Testis (tissue), 2 donors: ENCODE measurements around the gene ALDH16A1.

Experiments
- CTCF ChIP-seq, 3 experiments: fragments of 450-650 bp in 2 of 3; fragments of 200-600 bp in 1 of 3; sonication (generic) in 1 of 3; IDR thresholded peaks; one replicate each; pipeline ENCODE4 v1.5.1; 2016 to 2019; ENCODE audit warnings: antibody characterized with exemption in 3 of 3, mild to moderate bottlenecking in 2 of 3, moderate library complexity in 1 of 3
- POLR2A ChIP-seq: fragments of 450-650 bp; IDR thresholded peaks from one replicate; pipeline ENCODE4 v1.6.1; 2017; ENCODE audit warnings: antibody characterized with exemption, mild to moderate bottlenecking, moderate library complexity

- no peak for TF ChIP-seq CTCF (IDR thresholded peaks at IDR 0.05)
- no peak for TF ChIP-seq POLR2A
Observed at GRCh38 chr19:49461656-49462055, 8.6 kb downstream of the ALDH16A1 start.
